ENCODE data around the gene RIPOR1.

GRCh38 chr16:67551972-67552371 is 23.3 kb downstream of the RIPOR1 start:
- TF ChIP-seq YY1 (IDR thresholded peaks at IDR 0.05; ENCODE audit: insufficient read depth, insufficient read length) = no peak
- no peak for TF ChIP-seq ZNF274 (IDR thresholded peaks at IDR 0.05; ENCODE audit: low read depth, low read length)

Data from NT2/D1 (cell line).